Astrocyte (in vitro differentiated cells and primary cell): ENCODE data around the gene HOXA13. TPM values are rescaled to one million over a fixed set of nuclear protein-coding genes. Genes with fewer than 3 reads are reported as not detected.

ENCODE experiments used
- DNase-seq: peaks from one replicate; pipeline ENCODE4 v3.0.0-alpha.2; 2010; ENCODE audit warnings: low read depth
- FAIRE-seq: peaks from 2 replicates; lab custom pipeline; 2011; peaks lifted over from hg19 to GRCh38; lab: Jason Lieb, UNC
- H2AFZ ChIP-seq: 2 replicates; pipeline ENCODE4 v1.6.0; 2012; ENCODE audit warnings: low read depth, low read length, inconsistent platforms
- H3K27ac ChIP-seq: 2 replicates; pipeline ENCODE4 v1.5.1; 2011; ENCODE audit warnings: low read depth, low read length, inconsistent platforms
- H3K27me3 ChIP-seq: 2 replicates; pipeline ENCODE4 v1.6.0; 2011; ENCODE audit warnings: low read length, inconsistent platforms; ENCODE audit not compliant: insufficient read depth
- H3K36me3 ChIP-seq: 2 replicates; pipeline ENCODE4 v1.5.1; 2011; ENCODE audit warnings: low read length, inconsistent platforms; ENCODE audit not compliant: insufficient read depth
- H3K4me1 ChIP-seq: 2 replicates; pipeline ENCODE4 v1.5.1; 2011; ENCODE audit warnings: low read length, inconsistent platforms; ENCODE audit not compliant: insufficient read depth
- H3K4me2 ChIP-seq: 2 replicates; pipeline ENCODE4 v1.6.0; 2012; ENCODE audit warnings: low read length, inconsistent platforms
- H3K4me3 ChIP-seq: 2 replicates; pipeline ENCODE4 v1.5.1; 2011; ENCODE audit warnings: low read depth, mild to moderate bottlenecking, low read length, inconsistent platforms; ENCODE audit not compliant: insufficient read depth
- H3K79me2 ChIP-seq: 2 replicates; pipeline ENCODE4 v1.6.0; 2012; ENCODE audit warnings: mild to moderate bottlenecking, low read length, inconsistent platforms; ENCODE audit not compliant: insufficient read depth
- H3K9ac ChIP-seq: 2 replicates; pipeline ENCODE4 v1.6.0; 2012; ENCODE audit warnings: mild to moderate bottlenecking, low read length, inconsistent platforms
- H3K9me3 ChIP-seq: 2 replicates; pipeline ENCODE4 v1.5.1; 2012; ENCODE audit warnings: low read depth, mild to moderate bottlenecking, low read length, inconsistent platforms; ENCODE audit not compliant: insufficient read depth
- H4K20me1 ChIP-seq: 2 replicates; pipeline ENCODE4 v1.6.0; 2012; ENCODE audit warnings: low read length, inconsistent platforms; ENCODE audit not compliant: insufficient read depth
- H3K27ac Mint-ChIP-seq: one replicate; pipeline ENCODE4 v1.8.0; 2021; ENCODE audit warnings: mild to moderate bottlenecking, mixed read lengths; ENCODE audit not compliant: unreplicated experiment
- H3K27me3 Mint-ChIP-seq: one replicate; pipeline ENCODE4 v1.8.0; 2021; ENCODE audit warnings: low read depth, mixed read lengths; ENCODE audit not compliant: unreplicated experiment
- H3K36me3 Mint-ChIP-seq: one replicate; pipeline ENCODE4 v1.8.0; 2021; ENCODE audit warnings: low read depth, mixed read lengths; ENCODE audit not compliant: unreplicated experiment
- H3K4me1 Mint-ChIP-seq: one replicate; pipeline ENCODE4 v1.8.0; 2021; ENCODE audit warnings: low read depth, mixed read lengths; ENCODE audit not compliant: unreplicated experiment
- H3K4me3 Mint-ChIP-seq: one replicate; pipeline ENCODE4 v1.8.0; 2021; ENCODE audit warnings: mild to moderate bottlenecking, moderate library complexity, mixed read lengths; ENCODE audit not compliant: unreplicated experiment
- H3K9me3 Mint-ChIP-seq: one replicate; pipeline ENCODE4 v1.8.0; 2021; ENCODE audit warnings: mild to moderate bottlenecking, mixed read lengths; ENCODE audit not compliant: unreplicated experiment
- CTCF ChIP-seq: IDR thresholded peaks from 2 replicates; pipeline ENCODE4 v1.5.1; 2011; ENCODE audit warnings: low read depth, mild to moderate bottlenecking, inconsistent platforms, low read length, moderate library complexity; ENCODE audit not compliant: insufficient read depth
- EZH2 ChIP-seq: IDR thresholded peaks from 2 replicates; pipeline ENCODE4 v1.6.1; 2012; ENCODE audit warnings: mild to moderate bottlenecking, low read length, inconsistent platforms; ENCODE audit not compliant: insufficient read depth
- total RNA-seq: library from RNA; stranded (reverse); gene quantifications from 2 replicates; pipeline ENCODE4 v1.2.1, GENCODE V29; 2021

Gene HOXA13
- total RNA-seq, 1 donor from 2014 or later, result not detected

GRCh38 chr7:27194002-27194352, 5.9 kb downstream of the HOXA13 start:
- peaks cover 15% of the 10 kb centered on the region for H4K20me1 ChIP-seq
- Mint-ChIP-seq H3K27ac (no peak overlapping the region), H3K4me1 (no peaks in the 10 kb centered on the region), H3K9me3 (peaks cover 17% of the 10 kb centered on the region), H3K27me3 (peaks cover 89% of the 10 kb centered on the region), H3K4me3 (no peak overlapping the region), H3K36me3 (no peaks in the 10 kb centered on the region)
- no peak overlapping the region for H3K9ac ChIP-seq
- H3K79me2 ChIP-seq, result no peaks in the 10 kb centered on the region
- H3K4me3 ChIP-seq, result no peak overlapping the region
- H3K4me1 ChIP-seq, result peaks cover 1% of the 10 kb centered on the region
- no peak for DNase-seq
- H3K36me3 ChIP-seq, result no peaks in the 10 kb centered on the region
- no peak for FAIRE-seq
- no peak for TF ChIP-seq EZH2
- no peak for TF ChIP-seq CTCF
- H3K27ac ChIP-seq, result no peak overlapping the region
- peaks cover 4% of the 10 kb centered on the region for H3K9me3 ChIP-seq
- H2AFZ ChIP-seq, result no peak overlapping the region
- peaks cover 98% of the 10 kb centered on the region for H3K27me3 ChIP-seq
- no peak overlapping the region for H3K4me2 ChIP-seq

GRCh38 chr7:27193335-27194001, 6.4 kb downstream of the HOXA13 start:
- Mint-ChIP-seq H3K27me3 (peaks cover 89% of the 10 kb centered on the region), H3K36me3 (no peaks in the 10 kb centered on the region), H3K4me1 (no peaks in the 10 kb centered on the region), H3K4me3 (no peak overlapping the region), H3K27ac (no peak overlapping the region), H3K9me3 (peaks cover 17% of the 10 kb centered on the region)
- FAIRE-seq (no peak), DNase-seq (no peak)
- peaks cover 98% of the 10 kb centered on the region for H3K27me3 ChIP-seq
- H3K4me3 ChIP-seq, result no peak overlapping the region
- peaks cover 3% of the 10 kb centered on the region for H3K4me1 ChIP-seq
- H3K9ac ChIP-seq, result no peak overlapping the region
- no peaks in the 10 kb centered on the region for H3K36me3 ChIP-seq
- no peak for TF ChIP-seq CTCF
- TF ChIP-seq EZH2, result peak; percentile 48
- H2AFZ ChIP-seq, result no peak overlapping the region
- peaks cover 15% of the 10 kb centered on the region for H4K20me1 ChIP-seq
- H3K9me3 ChIP-seq, result peaks cover 6% of the 10 kb centered on the region
- H3K79me2 ChIP-seq, result no peaks in the 10 kb centered on the region
- H3K4me2 ChIP-seq, result peak overlapping the region; percentile 62
- H3K27ac ChIP-seq, result no peak overlapping the region
